GM19035 (cell line): Measurements from ENCODE around the gene PTBP1.
"Not testable (repeated sequence)": the region's sequence is repeated elsewhere in the genome, so short reads cannot be mapped to it uniquely, and the experiment has no call there.

Experiments
- ATAC-seq: cut with Tn5 transposase; IDR thresholded peaks from one replicate; pipeline ENCODE4 v1.9.1; 2021; ENCODE audit not compliant: unreplicated experiment

The PTBP1 gene

DNA sequence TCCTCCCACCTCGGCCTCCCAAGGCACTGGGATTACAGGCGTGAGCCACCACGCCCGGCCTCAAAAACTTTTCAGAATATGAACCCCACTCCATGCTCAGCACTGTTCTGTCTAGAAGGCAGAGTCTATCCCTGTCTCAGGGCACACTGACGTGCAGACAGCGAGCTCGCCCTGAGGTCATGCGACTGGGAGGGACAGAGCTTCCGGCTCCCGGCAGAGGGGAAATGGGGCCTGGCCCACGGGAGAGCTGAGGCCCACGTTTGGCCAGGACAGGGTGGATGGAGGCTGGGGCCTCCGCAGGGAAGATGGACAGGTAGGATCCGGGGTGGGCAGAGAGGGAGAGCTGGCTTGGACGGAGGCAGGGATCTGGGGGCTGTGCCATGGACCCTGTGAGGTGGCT lies 27.6 kb downstream of the PTBP1 start:
- no peak for ATAC-seq

DNA sequence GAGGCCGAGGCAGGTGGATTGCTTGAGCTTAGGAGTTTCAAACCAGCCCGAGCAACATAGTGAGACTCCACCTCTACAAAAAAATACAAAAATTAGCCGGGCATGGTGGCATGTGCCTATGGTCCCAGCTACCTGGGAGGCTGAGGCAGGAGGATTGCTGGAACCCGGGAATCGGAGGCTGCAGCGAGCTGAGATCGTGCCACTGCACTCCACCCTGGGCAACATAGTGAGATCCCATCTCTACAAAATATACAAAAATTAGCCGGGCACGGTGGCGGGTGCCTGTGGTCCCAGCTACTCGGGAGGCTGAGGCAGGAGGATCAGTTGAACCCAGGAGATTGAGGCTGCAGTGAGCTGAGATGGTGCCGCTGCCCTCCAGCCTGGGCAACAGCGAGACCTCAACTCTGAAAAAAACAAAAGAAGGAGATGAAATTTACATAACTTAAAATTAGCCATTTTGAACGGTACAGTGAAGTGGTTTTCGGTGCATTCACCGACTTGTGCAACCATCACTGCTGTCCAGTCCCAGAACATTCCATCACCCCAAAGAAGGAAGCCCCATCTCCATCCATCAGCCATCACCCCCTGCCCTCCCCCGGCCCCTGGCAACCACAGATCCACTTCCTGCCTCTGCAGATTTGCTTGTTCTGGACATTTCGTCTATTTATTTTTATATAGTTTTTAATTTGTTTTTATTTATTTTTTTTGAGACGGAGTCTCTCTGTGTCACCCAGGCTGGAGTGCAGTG lies 28.8 kb downstream of the PTBP1 start:
- ATAC-seq = no peak

DNA sequence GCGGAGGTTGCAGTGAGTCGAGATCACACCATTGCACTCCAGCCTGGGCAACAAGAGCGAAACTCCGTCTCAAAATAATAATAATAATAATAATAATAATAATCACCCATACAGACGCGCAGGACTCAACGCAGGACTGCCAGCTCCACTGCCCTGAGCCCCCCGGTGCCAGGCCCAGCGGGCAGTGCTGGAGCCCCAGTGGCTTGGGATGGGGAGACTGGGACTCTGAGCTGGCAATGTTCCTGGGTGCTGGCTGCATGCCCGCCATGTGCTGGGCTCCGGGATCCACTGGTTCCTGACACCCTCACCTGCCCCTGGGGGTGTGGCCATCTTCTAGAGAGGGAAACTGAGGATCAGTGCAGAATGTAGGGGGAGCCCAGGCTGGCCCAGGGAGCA lies 30.1 kb downstream of the PTBP1 start:
- ATAC-seq = no peak

DNA sequence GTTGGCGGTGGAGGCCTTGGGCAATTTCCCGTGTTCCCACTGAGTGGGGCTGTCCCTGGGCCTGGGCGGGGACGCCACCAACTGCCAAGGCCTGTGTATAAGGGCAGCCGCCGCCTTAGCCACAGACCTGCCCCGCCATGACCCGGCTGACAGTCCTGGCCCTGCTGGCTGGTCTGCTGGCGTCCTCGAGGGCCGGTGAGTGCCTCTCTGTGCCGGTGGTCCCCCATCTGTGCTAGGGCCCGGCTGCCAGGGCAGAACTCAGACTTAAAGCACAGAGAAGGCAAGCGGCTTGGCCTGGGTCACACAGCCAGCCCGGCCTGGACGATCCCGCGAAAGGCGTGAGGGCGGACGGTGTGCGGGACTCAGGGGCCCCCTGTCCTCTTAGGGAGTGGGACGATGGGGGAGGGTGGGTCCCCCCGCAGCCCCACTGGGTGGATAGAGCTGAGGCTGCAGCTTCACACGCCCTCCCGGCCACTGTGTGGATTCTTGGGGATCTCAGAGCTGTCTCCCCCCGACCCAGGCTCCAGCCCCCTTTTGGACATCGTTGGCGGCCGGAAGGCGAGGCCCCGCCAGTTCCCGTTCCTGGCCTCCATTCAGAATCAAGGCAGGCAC lies 30.6 kb downstream of the PTBP1 start, which contains the start of gene AZU1:
Gene AZU1, plus strand, starts transcription at position 128 of the 612 bp plus-strand sequence. Its CDS starts 10 bp downstream, at position 138.
- no peak for ATAC-seq

DNA sequence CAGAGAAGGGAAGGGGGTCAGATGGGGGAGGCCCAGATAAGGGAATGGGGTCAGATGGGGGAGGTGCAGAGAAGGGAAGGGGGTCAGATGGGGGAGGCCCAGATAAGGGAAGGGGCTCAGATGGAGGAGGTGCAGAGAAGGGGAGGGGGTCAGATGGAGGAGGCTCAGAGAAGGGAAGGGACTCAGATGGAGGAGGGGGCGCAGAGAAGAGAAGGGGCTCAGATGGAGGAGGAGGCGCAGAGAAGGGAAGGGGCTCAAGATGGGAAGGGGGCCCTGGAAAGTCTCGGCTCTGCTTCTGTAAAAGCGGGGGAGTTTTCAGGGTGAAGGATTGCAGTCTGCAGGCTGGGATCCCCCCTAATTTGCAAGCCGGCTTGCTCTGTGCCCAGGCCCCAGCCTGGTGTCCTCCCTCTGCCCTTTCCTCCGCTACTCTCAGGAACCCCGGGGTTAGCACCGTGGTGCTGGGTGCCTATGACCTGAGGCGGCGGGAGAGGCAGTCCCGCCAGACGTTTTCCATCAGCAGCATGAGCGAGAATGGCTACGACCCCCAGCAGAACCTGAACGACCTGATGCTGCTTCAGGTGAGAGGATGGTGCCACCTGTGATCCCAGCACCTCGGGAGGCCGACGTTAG lies 32.0 kb downstream of the PTBP1 start:
- no peak for ATAC-seq

DNA sequence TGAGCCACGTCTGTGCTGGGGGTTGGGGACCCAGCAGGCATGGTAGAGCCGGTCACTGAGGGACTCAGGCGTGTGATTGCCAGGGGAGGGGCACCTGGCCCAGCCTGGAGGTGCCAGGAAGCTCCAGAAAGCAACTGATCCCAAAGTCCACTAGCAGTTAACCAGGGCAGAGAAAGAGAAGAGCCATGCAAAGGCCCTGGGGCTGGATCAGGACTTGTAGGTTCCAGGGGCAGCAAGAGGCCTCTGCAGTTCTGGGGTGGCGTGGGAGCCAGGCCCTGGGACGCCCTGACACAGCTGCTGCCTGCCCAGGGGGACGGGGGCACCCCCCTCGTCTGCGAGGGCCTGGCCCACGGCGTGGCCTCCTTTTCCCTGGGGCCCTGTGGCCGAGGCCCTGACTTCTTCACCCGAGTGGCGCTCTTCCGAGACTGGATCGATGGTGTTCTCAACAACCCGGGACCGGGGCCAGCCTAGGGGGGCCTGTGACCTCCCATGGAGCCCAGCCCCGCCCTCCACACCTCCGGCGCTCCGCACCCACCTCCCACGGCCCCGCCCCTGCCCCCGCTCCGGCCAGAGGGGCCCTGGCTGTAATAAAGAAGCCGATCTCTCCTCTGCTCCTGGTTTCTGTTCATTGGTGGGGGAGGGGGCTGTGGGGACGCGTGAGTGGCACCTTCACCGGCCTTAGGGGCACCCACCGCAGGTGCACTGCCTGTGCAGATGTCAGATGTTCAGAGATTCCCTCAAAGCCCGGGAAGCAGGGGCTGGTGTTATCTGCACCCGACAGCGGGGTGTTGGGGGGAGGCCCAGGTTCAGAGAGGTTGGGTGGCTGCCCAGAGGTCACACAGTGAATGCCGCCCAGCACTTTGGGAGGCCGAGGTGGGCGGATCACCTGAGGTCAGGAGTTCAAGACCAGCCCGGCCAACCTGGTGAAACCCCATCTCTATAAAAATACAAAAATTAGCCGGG lies 34.4 kb downstream of the PTBP1 start:
- no peak for ATAC-seq

DNA sequence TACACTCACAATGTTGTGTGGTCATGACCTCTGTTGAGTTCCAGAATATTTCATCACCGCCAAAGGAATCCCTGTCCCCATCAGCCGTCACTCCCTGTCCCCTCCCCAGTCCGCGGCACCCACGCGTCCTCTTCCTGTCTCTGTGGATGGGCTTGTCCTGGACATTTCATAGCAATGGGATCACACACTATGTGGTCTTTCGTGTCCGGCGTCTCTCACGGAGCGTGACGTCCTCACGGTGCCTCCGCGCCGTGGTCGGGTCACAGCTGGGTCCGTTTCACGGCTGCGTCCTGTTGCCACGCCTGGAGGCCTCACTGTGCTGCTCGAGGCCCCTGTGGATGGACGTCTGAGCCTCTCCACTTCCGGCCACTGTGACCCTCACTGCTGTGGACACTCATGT lies 37.0 kb downstream of the PTBP1 start:
- ATAC-seq = no peak

DNA sequence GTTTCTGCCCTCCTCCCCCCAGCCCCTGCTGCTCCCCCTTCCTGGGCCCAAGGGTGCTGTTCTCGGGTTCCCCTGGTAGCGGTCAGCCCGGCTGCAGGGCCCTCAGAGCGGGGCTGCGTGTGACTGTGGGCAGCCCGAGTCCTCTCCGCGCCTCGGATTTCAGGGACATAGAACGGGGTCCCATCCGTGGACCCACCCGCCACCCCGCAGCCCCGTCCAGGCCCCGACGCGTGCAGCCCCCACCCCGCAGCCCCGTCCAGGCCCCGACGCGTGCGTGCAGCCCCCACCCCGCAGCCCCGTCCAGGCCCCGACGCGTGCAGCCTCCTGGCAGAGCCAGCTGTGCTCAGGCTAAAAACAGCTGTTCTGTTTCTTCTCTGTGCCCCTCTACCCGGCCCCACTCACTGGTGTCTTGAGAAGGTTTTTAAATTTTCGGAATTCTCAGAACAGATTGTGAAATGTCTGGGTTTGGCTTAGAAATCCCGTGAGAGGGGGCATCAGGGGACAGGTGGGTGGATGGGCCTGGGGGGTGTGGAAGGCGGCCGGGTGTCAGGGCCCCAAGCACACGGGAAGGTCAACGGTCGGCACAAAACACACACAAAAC lies 38.1 kb downstream of the PTBP1 start:
- no peak for ATAC-seq

DNA sequence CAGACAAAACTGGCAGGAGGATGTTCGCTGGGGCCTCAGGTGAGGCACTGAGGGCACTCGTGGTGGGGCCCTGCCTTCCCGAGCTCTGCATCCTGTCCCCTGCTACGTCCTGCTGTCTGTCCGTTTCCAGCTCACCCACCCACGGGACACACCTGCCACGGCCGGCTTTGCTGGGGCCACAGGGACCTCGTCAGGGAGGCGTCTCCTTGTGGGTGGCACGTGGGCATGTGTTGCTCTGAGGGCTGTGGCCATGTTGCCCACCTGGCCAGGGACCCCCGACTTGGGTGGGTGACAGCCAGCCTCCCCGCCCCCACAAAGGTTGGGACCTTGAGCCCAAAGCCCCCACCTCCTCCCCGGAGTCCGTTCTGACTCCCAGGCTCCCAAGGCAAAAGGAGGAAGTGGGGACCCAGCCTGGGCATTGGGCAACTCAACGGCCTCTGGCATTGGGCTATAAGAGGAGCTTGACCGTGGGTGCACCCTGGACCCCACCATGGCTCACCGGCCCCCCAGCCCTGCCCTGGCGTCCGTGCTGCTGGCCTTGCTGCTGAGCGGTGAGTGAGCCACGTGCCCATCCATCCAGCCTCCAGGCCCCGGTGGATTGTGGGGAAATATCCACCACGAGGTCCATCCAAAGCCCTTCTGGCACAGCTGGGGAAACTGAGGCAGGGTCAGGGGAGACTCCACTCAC lies 43.4 kb downstream of the PTBP1 start, which contains the start of gene PRTN3:
Gene PRTN3, plus strand, starts transcription at position 481 of the 688 bp plus-strand sequence. Its CDS starts 10 bp downstream, at position 491.
- no peak for ATAC-seq

DNA sequence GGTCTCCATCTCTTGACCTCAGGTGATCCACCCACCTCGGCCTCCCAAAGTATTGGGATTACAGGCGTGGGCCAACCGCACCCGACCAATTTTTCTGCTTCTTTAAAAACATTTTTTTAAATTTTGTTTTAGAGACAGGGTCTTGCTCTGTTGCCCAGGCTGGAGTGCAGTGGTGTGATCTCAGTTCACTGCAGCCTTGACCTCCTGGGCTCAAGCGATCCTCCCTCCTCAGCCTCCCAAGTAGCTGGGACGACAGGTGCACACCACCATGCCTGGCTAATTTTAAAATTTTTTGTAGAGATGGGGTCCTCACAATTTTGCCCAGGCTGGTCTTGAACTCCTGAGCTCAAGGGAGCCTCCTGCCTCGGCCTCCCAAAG lies 45.5 kb downstream of the PTBP1 start:
- not testable (repeated sequence) for ATAC-seq

DNA sequence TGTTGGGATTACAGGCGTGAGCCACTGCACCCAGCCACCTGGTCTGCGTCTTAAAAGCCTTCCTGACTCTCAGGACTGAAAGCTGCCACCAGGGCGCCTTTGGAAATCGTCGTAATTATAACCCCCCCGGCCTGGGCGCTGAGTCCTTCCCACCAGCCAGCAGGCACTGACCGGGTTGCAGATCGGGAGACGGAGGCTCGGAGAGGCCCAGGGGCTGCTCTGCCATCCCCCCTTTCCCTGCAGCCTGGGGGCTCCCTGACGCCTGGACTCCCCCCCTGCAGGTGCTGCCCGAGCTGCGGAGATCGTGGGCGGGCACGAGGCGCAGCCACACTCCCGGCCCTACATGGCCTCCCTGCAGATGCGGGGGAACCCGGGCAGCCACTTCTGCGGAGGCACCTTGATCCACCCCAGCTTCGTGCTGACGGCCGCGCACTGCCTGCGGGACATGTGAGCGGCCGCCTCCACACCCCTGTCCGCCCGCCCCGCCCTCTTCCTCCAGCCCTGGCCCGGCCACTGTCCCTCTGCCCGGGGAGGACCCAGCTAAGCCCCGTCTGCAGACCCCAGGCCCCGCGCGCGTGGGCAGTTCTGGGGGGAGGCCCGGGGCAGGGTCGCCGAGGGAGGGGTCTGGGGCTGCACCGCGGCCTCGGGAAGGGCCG lies 46.1 kb downstream of the PTBP1 start:
- ATAC-seq = no peak

DNA sequence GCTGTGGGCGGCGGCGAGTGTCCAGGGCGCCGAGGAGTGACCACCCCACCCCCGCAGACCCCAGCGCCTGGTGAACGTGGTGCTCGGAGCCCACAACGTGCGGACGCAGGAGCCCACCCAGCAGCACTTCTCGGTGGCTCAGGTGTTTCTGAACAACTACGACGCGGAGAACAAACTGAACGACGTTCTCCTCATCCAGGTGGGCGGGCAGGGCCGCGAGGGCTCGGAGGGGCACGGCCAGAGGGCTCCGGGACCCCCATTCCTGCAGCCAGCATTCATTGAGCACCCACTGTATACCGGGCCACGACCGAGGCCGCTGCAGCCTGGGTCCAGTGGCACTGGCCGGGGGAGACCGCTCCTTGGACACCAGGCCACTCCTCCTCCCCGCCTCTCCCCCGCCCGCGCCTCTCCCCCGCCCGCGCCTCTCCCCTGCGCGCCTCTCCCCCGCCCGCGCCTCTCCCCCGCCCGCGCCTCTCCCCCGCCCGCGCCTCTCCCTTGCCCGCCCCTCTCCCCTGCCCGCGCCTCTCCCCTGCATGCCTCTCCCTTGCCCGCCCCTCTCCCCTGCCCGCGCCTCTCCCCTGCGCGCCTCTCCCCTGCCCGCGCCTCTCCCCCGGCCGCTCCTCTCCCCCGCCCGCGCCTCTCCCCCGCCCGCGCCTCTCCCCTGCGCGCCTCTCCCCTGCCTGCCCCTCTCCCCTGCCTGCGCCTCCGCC lies 46.7 kb downstream of the PTBP1 start:
- ATAC-seq = no peak

DNA sequence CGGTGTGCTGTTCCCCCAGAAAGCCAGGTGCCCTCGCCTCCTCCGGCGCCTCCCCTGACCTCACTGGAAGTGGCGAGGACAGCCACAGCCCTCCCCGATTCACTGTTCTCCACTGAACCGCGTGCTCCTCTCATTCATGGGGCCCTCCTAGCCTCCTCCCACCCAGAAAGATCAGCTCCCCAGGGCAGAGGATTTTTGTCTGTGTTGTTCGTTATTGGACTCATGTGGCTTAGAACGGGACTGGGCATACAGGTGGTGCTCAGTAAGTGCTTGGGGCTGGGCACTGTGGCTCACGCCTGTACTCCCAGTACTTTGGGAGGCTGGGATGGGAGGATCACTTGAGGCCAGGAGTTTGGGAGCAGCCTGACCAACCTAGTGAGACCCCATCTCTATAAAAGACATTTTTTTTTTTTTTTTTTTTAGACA lies 47.3 kb downstream of the PTBP1 start:
- no peak for ATAC-seq

DNA sequence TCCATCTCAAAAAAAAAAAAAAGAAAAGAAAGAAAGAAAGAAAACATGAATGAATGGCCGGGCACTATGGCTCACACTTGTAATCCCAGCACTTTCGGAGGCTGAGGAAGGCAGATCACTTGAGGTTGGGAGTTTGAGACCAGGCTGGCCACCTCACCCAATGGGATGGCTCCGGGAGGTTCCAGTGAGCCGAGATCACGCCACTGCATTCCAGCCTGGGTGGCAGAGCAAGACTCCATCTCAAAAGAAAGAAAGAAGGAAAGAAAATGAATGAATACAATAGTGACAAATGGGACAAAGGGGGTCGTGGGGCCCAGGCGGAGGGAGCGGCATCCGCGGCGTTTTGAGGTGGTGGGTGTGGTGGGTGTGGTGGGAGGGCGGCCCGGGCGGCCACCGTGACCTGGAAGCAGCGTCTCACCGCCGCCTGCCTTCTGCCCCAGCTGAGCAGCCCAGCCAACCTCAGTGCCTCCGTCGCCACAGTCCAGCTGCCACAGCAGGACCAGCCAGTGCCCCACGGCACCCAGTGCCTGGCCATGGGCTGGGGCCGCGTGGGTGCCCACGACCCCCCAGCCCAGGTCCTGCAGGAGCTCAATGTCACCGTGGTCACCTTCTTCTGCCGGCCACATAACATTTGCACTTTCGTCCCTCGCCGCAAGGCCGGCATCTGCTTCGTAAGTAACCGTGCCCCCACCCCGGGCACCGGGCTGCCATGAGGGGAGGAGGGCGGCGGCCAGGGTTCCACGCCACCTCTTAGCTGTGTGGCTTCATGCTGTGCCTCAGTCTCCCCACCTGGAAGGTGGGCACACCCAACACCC lies 48.7 kb downstream of the PTBP1 start:
- ATAC-seq = no peak

DNA sequence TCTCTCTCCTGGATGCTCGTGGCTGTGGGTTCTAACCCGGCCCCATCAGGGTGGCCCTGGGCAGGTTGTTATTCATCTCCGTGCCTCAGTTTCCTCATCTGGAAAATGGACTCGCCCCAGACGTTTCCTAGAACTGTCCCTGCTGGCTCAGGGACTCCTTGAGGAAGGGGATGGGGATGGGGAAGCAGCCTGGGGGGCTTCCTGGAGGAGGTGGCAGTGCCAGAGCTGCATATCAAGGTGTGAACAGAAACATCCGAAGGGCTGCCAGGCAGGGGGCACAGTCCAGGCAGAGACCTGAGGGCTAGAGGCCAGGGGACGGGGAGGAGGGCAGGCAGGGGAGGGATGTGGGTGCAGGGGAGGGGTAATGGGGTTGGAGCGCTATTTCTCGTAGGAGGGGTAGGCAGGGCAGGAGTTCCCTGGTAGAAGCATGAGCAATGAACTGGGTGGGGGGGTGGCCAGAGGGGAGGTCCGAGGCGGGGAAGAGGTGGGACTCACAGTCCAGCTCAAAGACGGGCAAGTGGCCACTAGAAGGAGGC lies 51.2 kb downstream of the PTBP1 start:
- no peak for ATAC-seq

DNA sequence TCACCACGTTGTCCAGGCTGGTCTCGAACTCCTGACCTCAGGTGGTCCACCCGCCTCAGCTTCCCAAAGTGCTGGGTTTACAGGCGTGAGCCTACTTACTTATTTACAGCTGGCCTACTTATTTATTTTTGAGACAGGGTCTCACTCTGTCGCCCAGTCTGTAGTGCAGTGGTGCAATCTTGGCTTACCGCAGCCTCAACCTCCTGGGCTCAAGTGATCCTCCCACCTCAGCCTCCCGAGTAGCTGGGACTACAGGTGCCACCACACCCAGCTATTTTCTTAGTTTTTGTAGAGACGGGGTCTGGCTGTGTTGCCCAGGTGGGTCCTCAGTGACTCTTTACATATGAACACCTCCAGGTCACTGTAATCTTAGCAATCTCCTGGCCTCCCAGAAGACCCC lies 51.9 kb downstream of the PTBP1 start:
- ATAC-seq = not testable (repeated sequence)

DNA sequence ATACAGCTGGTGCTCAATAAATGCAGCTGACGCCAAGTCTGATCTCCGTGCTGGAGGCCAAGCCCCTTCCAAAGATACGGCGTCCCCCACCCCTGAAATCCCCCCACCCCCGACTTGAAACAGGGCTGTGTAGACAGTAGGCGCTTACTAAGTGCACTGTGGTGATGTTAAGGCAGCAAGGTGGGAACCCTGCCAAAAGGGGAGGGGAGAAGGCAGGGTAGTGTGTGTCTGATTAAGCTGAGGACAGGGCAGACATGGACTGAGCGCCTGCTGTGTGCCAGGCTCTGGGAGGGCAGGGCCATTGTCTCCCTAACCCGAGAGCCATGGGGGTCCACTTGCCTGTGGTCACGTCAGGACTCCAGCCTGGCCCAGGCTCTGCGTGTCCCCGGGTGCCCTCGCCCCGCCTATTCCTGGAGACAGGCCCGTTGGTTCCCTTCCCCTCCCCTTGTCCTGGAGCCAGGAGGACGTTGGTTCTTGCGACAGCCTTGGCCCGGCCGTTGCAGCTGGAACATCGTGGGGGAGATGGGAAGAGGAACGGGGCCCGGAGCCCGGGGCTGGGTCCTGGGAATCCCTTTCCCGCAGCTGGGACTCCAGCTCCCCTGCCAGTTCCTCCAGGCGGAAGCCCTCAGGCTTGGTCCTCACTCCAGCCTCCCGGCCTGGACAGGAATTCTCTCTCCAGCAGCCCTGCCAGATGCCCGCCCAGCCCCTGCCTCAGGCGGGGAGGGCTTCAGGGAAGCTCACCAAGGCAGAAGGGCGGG lies 53.1 kb downstream of the PTBP1 start:
- no peak for ATAC-seq
